Bone marrow (tissue), 2 donors: ENCODE measurements around the gene EDN1.
"Not testable (repeated sequence)": the region's sequence is repeated elsewhere in the genome, so short reads cannot be mapped to it uniquely, and the experiment has no call there.

Experiments used
- DNase-seq, 2 donors: peaks; one replicate each; lab custom pipeline; 2025; lab: John Stamatoyannopoulos, UW

The EDN1 gene

DNA sequence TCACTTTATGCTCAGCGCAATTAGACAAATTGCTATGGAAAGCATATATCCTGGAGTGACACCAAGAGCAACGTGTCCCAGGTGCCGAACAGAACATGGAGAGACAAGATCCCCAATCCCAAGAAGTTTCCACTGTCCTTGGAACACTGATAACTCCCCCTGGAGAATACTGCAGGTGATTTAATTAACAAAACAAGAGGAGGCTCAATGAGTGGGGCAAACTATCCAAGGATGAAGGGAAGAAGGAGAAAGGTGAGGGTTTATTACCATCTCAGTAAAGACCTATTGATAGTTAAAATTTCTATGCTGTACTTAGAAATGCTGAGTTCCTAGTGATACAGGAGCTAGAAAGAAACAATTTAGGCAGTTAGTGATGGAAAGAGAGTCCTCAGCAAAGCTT is 35.7 kb downstream of the EDN1 start:
- DNase-seq, result no peak

DNA sequence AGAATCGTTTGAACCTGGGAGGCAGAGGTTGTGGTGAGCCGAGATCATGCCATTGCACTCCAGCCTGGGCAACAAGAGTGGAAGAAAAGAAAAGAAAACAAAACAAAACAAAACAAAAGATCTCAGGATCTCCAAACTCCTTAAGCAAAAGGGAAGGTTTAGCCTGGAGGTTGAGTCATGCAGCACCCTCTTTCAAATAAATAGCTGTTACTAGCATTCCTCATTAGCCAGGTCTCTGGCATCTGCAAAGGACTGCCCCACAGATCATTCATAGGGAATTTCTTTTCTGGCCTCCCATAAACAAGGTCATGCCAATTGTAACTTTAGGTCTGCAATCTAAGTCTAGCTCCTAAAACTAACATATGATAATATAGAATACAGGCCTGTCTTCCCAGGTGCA is 37.2 kb downstream of the EDN1 start:
- DNase-seq, result no peak

DNA sequence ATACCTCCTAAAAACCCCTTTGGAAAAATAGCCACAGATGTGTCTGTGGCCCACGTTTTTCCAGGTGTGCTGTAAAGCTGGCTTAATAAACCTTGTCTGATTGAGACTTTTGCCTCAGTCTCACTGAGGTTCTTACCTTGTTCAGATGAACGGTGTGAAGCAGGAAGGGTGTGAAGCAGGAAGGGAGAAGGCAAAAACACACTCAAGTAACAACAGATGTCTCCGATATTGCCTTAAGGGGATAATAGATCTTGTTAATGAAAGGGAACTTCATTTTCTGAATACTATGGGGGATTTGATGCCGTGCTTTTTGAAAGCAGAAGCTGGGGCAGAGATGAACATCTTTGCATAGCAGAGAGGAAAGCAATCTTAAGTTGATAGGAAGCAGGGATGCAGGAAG is 37.8 kb downstream of the EDN1 start:
- no peak for DNase-seq

DNA sequence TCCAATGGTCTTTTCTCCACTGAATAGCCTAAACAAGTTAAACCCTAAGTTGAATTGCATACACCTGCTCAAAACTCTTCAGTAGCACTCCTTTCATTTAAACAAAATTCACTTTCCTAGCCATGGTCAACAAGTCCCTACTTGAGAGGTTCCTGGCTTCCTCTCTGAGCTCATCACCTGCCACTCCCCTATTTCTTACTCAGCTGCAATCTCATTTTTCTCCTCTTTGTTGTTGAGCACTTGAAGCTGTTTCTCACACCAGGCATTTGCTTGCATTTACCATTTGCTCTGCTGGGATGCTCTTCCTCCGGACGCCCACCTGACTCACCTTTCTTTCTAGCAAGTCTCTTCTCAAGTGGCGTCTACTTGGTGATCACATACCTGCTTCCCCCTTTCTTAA is 38.5 kb downstream of the EDN1 start:
- DNase-seq, result no peak

DNA sequence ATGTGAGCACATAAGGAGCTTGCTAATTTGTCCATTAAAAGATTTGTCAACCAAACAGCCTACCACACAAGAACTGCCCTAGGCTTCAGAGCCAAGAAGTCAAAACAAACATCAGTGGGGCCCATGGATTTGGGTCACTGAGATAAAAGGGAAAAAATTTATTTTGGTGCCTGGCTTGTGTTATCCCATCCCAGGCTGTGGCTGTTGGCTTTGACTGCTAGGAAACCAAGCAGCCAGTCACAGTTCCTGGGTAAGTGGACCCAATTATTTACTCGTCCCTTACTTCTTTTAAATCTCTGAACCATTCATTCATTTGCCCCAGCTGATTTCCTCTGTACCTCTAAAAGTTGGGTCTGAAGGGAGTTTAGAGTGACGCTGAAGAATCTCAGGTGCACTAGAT is 41.3 kb downstream of the EDN1 start:
- no peak for DNase-seq

DNA sequence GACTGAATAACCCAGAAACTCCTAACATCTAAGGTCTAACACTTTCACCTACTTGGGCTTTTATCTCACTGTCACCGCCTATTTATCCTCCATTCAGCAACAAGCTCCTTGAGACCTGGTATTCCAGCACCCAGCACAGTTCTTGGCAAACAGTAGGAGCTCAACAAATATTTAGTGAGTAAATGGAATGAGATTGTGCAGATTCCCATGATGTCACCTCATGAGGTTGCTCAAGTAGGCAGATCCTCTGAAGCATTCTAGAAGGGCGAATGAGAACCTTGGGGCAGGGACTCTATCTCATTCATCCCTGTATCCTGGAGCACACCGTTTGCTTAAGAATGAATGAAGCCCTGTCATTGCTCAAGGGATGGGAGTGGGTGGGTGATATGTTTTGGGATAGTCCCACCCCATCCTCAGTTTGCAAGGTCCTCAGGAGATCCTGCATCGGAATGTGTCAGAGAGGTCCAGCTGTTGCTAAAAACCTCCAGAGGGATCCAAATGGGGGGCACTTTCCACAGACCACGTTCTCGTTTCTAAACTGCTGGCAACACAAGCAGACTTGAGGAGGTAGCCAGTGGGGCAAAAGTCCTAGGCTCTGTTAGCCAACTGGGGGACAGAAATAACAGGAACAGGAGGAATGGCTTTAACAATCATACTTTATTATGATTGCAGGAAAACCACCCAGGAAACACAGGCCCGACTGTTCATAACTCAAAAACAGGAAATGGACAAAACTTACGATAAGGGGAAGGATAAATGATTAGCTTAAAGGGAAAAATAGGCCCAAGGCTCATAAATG is 42.0 kb downstream of the EDN1 start:
- DNase-seq, result no peak

DNA sequence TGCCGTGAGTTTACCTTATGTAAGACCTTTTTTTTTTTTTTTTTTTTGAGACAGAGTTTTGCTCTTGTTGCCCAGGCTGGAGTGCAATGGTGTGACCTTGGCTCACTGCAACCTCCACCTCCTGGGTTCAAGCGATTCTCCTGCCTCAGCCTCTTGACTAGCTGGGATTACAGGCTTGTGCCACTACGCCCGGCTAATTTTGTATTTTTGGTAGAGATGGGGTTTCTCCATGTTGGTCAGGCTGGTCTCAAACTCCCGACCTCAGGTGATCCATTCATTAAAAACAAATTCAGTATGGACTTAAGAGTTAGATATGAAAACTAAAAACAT is 42.6 kb downstream of the EDN1 start:
- not testable (repeated sequence) for DNase-seq

DNA sequence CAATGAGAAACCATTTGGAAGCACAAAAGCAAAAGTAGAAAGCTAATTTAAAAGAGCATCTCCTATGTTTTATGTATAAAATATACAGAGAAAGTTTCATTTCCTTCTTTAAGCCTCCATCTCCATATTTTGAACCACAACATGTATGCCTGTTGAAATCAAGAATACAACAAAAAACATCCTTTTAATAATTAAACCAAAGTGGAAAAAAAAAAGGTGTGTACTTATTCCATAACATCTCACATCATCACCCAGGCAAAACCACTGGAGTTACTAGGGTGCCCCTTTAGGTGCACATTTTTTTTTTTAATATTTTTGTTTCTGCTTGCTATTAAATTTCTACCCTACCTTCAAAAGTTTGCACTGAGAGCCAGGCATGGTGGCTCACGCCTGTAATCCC is 43.0 kb downstream of the EDN1 start:
- DNase-seq, result no peak

DNA sequence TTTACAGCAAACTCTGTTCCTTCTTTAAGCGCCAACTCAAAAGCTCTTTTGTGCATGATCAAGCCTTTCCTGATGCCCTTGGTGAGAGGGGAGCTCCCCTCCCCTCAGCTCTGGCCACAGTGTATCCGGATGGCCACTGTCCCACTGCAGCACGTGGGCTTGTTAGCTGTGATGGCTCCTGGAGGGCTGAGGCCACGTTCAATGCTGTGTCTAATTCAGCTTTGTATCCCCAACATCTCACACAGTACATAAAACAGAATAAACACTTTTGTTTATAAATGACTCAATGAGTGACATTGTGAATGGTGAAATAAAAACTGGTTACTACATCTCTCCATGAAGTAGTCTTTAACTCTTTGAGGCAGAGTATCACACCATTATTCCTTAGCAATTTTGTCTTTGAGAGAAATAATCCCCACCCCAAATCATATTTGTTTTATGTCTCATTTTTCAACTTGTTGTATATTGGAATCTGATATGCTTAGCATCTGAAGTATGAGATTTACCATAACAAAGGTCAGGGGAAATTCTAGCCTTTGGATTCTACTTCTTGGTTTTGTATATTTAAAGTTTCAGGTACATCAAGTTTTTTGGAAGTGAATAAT is 44.5 kb downstream of the EDN1 start:
- no peak for DNase-seq

DNA sequence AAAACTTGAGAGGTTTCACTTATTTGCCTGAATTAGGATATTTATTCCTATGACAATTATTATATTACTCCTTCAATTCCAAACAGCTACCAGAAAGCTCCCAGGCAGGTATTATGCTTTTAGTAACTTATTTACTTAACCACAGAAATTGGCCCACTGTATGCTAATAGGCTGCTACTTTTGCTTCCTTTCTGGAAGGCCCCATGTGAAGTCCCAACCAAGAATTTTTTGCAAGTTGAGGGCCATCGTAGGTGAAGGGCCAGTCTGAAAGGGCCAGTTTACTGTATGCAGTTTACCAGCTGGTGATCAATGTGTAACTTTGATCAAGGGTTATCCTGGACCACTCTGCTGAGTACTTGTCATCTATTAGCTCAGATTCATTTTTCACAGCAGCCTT is 45.0 kb downstream of the EDN1 start:
- DNase-seq, result no peak

DNA sequence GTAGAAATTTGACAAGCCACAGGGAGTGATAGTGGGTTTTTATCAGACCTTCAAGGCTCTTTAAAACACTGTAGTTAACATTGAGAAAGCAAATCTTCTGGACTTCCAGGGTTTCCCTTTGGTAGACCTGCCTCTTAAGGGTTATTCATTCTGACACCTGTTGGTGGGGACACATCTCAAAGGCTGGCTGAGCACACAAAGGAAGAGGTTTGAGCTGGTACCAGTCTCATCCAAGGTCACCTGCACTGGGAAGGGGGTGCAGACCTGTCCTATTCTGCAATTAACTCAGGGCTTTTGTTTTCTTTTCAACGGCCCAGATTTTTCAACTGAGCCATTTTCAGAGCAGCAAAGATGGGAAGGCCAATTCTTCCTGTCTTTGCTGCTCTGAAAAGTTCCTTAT is 45.6 kb downstream of the EDN1 start:
- DNase-seq, result no peak

DNA sequence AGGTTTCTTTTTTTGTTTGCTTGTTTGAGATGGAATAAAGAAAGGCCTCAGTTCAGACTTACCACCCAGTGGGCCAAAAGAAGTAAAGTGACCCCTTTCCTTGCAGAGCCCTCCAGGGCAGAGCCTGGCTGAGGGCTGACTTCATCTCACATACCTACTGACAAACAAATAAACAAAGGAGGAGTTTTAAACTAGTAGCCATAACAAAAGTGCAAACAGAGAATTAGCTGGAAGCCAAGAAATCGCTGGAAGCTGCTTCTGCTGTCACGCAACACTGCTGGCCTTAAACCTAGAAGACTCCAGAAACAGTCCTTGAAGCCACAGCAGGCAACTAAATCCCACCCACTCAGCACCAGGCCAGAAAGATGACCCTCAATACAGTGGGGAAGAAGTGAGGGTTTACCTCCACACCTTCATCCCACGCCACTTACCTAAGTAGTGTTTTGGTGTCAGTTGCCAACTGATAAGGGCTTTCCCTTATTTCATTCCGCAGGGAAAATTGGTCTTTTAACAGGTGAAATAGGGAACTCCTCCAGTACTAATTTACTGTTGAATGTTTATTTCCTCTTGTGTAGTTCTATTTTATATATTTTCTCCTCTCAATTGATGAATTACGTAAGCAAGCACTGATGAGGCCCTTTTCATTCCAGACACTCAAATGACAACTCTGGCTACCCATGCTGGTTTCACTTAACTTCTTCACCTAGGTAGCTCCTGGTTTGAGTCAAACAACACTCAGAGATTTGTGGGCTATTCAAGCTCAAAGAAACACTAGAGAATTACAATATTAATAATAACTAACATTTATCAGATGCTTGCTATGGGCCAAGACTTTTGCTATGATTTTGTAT is 46.2 kb downstream of the EDN1 start:
- no peak for DNase-seq

DNA sequence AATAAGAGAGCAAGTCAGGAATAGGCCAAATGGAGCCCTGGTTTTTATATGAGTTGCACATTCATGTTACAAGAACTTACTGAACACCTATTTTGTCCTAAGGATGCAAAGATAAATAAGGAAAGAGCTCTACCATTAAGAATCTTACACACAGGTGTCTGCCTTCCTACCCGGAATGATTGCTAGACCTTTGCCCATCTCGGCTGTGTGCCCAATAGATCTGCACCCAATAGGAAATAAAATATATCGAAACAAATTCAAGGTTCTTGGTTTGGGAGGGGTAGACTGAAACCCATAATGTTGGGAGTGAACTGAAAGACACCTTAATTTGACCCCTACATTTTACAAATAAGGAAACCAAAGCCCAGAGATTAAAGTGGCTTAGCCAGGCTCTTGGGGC is 48.9 kb downstream of the EDN1 start:
- no peak for DNase-seq

DNA sequence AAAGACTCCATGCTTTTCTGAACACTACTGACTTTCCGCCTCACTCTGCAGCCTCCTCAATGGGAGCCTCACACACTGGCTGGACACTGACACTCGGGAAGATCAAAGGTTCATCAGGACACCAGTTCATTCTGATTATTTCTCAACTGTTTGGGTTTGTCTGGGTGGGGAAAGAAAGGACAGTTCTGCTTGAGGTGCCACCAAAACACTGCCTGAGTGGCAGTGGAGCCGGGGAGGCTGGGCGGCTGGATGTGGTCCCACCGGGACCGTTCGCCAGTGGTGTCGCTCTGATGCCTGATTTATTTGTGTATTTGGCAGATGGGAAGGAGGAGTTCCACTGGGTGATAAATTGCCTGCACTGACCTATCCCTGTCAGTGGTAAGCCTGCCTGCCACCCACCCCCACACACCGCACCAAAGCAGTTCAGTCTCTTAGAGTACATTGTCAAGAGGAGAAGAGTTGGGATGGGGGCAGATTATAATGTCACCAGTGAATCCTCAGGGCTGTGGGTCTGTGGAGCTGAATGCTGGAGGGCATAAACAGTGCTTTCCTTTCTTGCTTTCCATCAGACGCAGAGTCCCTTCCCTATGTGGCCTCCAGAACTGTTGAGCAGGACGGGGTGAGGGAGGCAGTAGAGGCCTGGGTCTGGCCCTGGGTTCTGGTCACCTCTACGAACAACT is 49.8 kb downstream of the EDN1 start:
- DNase-seq, result no peak

DNA sequence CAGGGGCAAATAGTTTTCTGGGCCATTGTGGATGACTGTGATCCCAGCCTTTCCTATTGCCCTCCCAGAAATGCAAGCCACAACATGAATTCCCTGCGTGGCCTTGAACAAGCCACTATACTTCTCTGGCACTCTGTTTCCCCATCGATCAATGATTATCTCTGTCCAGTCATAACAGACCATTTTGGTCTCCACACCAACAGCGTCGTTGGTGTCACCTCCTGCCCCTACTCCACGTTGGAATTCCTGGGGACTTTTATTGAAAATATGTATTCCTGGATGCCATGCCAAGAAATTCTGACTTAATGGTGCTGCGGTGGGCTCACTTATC is 50.3 kb downstream of the EDN1 start:
- DNase-seq, result no peak

DNA sequence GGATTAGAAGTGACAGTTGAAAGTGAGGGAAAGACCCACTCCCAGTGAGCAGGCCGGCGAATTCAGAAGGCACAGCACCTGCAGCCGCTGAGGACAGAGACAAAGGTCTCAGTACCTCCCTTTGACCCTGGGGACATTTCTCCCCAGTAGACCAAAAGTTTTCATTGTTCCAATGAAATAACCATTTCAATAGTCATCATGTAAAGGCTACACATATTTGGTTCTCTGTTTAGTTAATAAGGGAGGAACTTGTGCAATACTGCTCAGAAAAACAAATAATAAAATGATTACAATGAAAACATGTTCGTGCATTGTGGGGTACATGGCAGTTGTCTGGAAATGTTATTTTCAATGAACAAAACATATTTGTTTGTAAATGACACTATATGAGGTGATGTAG is 52.5 kb downstream of the EDN1 start:
- DNase-seq, result no peak

DNA sequence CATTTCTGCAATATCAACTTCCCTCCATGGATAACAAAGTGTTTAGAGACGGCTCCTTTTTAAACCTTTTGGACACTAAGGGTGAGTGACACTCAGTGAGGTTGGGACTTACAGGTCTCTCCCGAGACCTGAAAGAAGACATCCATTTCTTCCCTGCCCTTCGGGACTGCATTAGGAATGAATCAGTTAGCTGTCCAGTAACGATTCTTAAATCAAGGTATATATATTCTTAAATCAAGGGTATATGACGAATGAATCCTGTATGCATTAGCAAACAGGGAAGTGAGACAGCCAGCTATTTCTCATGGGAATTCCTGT is 52.9 kb downstream of the EDN1 start:
- no peak for DNase-seq

DNA sequence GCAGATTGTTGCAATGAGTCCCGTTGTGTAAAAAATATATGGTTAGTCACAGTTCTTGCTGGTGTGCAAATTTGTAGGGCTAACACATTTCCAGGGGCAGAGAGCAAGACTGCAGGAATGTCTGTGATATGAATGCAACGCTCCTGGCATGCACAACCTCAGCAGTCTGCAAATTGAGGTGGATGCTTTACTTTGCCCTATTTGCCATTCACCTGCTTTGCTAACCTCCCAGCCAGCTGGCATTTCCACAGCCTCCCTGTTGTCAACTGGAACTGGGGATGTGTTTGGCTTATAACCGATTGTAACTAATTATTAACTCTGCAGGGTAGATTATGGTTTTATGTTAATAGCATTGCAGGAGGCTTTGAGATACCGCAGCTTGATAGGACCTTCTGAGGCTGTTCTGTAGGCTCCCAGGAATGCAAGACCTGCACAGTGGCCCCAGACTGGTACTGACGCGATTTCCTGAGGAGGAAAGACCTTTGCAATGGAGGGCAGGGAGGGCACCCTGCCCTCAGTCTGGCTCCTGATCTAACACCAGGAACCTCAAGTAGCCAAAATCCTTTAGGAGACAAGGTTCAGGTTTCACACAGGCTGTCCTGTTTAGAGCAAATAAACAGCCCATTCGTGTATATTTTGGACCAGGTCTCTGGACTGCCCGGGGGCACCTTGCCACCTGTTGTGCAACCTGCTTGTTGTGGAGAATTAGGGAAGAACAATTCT is 53.4 kb downstream of the EDN1 start:
- DNase-seq, result no peak

DNA sequence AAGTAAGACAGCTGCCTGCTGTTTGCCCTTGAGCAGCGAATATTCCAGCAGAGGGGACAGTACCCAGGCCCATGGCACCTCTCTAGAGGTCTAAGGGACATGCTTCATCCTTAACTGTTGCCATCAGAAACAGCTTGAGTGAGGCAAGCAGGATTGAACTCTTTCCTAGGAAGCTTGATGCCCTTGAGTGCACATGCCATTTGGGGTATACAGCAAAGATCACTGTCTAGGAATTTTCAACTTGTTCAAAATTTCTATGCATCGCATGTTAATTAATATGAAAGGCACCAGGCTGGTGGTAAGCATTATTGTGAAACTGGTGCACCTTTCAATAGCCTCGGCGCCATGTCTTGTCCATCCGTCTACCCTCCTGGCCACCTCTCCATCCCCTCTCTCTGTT is 54.1 kb downstream of the EDN1 start:
- DNase-seq, result no peak

DNA sequence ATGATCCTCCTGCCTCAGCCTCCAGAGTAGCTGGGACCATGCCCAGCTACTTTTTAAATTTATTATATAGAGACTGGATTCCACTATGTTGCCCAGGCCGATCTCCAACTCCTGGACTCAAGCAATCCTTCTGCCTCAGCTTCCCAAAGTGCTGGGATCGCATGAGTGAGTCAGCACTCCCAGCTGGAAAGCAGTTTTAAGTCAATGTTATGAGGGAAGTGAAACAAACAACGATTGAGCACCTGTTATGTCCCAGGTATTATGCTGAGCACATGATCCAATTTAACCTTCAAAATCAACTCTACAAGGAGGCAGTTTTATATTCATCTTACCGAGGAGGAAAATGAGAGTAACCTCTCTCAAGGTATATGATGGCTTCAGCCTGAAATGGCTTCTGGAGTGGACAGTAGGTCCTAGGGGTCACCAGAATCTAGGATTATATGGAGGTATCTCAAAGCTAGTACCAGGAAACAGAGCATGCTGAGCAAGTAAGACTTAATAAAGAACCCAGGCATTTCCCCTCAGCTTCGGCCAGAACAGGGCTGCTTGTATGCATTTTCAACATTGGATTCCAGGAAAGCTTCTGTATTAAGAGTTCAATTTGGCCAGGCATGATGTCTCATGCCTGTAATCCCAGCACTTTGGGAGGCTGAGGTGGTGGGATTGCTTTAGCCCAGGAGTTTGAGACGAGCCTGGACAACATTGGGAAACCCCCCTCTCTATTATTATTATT is 55.0 kb downstream of the EDN1 start:
- DNase-seq, result no peak

DNA sequence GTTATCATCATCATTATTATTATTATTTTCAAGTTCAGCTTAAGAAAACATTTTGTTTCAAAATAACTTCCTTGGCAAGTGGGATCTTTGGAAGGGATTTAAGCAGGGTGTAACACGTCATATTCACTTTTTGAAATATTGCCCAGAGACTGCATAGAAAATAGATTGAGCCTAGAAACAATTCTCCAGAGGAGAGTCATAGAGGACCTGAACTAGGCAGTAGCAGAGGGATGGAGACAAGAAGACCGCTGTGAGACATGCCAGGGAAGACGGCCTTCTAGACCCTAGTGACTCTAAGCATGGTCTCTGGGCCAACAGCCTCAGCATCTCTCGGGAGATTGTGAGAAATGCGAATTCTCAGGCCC is 55.5 kb downstream of the EDN1 start:
- DNase-seq, result no peak
